ENCODE data around the gene RNF222.

DNA sequence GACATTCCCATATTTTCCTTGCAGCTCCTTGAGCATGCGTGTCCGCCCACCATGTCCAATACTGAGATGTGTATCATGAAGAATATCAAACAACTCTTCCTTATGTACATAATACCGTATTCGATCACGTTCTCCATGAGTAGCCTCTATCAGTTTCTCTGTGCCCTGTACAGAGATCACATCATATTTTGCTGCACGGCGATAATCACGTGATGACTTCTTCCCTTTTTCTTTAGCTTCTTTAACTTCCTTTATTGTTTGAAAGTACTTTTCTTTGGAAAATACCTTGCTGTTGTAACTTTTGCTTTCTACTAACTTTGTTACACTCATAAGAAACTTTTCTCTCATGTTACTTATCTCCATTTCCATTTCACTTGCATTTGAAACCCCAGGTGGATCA lies 27.7 kb downstream of the RNF222 start:
- no peak for TF ChIP-seq POLR2A (IDR thresholded peaks at IDR 0.05)
- TF ChIP-seq, protein P1, sequence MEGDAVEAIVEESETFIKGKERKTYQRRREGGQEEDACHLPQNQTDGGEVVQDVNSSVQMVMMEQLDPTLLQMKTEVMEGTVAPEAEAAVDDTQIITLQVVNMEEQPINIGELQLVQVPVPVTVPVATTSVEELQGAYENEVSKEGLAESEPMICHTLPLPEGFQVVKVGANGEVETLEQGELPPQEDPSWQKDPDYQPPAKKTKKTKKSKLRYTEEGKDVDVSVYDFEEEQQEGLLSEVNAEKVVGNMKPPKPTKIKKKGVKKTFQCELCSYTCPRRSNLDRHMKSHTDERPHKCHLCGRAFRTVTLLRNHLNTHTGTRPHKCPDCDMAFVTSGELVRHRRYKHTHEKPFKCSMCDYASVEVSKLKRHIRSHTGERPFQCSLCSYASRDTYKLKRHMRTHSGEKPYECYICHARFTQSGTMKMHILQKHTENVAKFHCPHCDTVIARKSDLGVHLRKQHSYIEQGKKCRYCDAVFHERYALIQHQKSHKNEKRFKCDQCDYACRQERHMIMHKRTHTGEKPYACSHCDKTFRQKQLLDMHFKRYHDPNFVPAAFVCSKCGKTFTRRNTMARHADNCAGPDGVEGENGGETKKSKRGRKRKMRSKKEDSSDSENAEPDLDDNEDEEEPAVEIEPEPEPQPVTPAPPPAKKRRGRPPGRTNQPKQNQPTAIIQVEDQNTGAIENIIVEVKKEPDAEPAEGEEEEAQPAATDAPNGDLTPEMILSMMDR (IDR thresholded peaks at IDR 0.05): no peak

Data from stomach (tissue), 4 donors.